ENCODE data around the gene RAB4A.

RAB4A gene, protein sequence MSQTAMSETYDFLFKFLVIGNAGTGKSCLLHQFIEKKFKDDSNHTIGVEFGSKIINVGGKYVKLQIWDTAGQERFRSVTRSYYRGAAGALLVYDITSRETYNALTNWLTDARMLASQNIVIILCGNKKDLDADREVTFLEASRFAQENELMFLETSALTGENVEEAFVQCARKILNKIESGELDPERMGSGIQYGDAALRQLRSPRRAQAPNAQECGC

DNA sequence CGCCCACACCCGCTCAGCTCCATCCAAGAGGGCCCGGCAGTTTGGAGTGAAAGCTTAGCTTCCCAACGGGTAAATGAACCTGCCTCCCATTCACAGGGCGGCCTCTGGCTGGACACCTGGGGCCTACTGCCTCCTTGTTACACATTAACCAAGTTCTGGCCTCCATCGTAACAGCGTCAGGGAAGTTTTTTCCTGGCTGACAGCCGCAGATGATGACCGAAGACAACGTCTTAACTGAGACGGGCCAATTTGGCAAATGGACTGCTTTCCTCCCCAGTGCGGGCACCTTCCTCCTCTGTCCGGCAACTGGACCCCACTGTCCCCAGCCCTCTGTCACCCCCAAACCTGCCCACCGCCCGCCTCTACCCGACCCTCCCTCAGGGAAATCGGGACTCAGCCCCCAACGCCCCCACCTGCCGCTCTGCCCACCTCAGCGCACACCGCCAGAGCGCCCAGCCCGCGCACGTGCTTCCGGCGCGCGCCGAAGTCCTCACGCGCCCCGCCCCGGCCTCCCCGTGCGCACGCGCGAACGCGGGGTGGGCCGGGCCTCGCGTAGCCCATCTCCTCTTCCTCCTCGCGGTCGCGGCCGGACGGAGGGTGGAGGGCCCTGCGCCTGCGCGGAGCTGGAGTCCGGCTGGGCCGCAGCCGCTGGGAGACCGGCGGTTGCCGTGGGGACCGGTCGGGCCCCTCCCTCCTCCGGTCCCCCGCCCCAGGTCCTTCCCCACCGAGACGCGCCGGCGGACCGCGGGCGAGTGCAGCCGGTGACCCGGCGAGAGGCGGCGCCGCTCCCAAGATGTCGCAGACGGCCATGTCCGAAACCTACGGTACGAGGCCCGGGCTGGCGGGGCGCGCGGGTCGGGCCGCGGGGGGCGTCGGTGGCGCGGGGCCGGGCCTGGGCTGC lies at the start of gene RAB4A:
Gene RAB4A (plus strand): TSS at position 565 of the 901 bp plus-strand sequence. CDS start 229 bp downstream, at position 794.
- peak; percentile 69 for DNase-seq

DNA sequence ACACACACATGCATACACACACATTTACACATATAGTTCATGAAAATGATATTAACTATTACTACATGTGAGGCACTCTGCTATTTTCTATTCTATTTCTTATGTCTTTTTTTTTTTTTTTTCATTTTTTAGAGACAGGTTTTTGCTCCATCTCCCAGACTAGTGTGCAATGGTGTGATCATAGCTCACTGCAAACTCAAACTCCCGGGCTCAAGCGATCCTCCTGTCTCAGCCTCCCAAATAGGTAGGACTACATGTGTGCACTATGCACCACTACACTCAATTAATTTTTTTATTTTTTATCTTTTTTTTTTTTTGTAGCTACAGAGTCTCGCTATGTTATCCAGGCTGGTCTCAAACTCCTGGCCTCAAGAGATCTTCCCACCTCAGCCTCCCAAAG lies 48.8 kb upstream of the RAB4A start:
- no peak for DNase-seq

DNA sequence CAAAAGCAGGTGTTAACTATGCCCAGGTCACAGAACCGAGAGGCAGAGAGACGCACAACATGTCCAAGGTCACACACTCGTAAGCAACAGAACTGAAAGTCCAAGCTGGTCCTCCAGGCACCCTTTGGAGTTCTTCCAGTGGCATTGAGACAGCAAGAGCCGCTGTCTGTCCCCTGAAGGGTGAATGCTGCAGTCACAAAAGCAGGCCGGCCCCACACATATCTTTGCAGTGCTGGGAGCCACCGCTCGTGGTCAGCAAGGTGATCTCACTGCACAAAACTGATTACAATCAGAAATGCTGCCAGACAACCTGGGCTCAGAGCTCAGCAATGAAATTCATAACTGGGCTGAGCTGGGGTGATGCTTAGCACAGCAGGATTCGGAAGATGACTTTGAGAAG lies 47.4 kb upstream of the RAB4A start:
- DNase-seq, result no peak

DNA sequence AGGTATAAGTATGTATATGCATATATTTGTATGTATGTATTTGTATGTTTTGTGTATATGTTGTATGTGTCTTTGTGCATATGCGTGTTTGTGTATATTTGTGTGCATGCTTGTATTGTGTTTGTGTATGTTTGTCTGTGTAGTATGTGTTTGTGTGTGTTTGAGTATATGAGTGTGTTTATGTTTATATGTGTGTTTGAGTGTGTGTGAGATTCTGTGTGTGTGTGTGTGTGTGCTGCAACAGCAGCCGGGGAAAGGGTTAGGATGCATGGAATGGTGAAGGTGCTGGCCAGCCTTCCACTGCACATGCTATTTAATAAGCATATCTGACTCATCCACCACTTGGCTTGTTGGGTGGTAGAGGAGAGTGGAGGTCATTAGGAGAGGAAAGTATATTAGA lies 46.6 kb upstream of the RAB4A start:
- no peak for DNase-seq

DNA sequence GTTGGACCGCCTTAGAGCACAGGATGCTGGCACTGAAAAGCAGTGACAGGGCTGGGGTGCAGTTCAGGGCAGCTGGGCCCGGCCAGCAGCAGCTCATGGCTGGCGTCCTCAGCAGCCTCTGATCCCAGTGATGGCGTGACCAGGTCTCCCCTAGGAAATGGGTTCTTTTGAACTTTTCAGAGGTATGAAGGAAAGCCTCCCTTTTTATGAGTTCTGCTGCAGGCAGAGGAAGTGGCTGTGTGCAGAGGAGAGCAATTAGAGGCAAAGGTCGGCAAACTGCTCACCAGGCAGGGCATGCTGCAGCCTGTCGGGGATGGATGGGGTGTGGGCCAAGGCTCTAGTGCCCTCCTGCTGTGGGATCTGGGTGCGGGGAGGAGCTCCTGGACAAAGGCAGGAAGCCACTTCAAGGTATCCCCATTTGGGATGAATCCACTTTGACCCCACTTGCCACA lies 45.6 kb upstream of the RAB4A start:
- no peak for DNase-seq

DNA sequence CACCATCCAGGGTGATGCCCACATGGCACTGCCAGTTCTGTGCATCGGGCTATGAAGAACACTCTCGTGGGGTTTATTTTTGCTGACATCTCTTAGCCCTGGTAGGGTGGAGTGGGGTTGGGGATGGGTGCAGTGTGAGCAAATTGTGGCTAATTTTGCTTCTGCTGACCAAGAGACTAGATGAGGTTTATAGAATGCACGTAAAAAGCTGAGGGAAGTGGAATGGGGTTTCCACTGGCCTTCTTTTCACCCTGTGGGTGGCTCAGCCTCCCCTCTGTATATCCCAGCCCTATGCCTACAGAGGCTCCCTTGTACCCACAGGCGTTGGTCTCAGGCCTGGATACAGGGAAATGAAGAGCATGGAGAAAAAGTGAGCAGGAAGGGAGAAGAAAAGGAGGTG lies 44.1 kb upstream of the RAB4A start:
- no peak for DNase-seq

DNA sequence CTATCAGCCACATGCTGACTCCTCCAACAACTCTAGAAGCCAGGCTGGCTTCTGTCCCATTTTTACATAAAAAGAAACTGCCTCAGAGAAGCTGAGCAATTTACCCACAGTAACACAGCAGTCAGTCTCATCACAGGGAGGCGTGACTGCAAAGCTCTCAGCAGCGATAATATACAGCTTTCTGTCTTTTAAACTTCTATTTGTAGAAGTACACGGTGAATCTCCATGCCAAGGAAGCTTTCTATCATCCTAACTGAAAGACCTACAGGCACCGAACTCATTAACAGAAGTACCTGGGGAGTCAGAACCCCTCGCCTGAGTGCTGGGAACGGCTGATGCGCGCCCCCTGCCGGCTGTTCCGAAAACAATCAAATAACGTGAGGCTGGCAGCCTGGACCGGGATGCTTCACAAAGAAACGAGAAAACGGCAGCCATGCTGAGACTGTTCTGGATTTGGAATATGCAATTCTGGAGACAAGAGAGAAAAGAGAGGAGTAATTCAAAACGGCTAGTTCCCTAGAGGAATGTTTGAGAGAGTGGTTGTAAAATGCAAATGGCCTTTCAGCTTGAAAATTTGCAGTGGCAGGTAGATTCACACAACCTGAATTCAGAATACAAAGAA lies 43.5 kb upstream of the RAB4A start:
- peak; percentile 80 for DNase-seq

DNA sequence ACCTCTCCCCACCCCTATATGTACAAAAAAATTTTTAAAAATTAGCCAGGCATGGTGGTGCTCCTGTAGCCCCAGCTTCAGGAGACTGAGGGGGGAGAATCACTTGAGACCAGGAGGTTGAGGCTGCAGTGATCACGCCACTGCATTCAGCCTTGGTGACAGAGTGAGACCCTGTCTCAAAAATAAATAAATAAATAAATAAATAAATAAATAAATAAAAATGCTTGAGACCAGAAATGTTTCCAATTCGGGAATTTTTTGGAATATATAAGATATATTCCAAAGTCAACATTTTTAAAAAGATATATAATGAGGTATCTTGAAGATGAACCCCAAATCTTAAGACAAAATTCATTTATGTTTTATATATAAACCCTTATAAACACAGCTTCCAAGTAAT lies 42.4 kb upstream of the RAB4A start:
- DNase-seq, result no peak

DNA sequence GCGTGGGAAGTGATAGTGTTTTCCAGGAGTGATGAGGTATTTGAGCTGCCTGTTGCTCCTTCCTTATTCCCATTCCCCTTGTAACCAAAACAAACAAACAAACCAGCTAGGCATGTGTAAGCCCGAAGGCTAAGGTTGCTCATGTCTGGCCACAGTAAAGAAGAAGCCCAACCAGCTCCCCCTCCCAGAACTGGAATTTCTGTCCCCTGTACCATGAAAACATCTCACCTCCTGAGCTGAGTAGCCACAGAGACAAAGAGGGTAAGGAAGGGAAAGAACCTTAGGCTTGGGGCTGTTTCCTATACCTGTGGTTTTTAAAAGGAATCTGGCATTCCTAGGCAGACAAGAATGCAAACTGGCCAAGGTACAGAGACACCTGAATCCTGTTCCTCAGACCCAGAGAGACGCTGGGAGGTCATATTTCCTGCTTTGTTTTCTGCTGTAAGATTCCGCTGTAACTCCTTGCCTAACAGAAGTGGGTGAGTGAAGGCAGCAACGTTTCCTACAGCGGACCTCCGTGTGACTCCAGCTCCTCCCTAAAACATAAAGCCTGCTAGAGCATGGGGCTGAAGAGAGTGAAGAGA lies 41.7 kb upstream of the RAB4A start:
- DNase-seq, result no peak

DNA sequence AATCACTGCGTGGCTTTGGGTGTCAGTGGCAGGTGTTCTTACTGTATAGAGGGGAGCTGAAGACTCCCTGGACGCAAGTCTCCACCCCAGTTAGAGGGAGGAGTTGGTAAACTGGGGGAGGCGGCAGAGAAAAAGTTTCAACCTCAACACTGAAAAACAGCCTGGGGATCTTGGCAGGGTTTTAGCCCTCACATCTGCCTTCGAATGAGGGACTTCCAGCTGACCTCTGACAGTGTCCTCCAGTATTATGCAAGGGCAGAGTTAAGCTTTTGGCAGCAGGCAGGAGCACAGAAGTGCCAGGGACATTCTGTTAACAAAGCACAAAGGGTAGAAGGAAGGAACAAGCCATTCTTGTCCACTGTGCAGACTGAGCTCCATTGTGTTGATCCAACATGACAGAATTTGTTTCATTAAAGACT lies 41.2 kb upstream of the RAB4A start:
- DNase-seq, result no peak

DNA sequence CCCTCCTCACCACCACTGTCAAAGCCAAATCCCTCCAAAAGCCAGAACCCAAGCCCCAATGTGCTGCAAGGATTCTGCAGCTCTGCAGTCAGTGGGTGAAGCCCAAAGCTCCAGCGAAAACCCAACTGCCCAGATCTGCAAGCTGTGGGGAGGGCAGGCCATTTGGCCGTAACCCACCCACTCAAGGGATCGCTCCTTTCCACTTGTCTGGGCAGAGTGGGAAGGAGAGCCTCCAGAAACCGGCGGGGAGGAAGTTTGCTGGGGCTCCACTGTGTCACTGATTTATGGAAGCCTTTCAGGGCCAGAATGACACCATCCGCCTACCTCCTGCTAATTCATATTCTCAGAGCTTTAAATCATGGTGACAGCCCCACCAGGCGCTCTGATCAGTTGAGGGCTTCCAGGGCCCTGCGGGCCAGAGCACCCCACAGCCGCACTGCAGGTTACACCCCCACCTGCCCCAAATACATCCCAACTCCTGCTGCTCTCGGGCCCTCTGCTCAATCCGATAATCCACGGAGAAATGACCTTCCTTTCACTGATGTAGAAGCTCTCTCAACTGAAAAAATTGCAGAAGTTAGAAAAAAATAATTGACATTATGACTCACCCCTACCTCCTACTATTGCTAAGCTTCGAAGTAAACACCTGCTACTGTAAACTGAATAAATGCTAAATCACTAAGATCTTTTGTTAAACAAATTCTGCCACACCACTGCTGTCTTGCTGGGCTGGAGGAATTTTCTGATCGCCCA lies 40.6 kb upstream of the RAB4A start:
- no peak for DNase-seq

DNA sequence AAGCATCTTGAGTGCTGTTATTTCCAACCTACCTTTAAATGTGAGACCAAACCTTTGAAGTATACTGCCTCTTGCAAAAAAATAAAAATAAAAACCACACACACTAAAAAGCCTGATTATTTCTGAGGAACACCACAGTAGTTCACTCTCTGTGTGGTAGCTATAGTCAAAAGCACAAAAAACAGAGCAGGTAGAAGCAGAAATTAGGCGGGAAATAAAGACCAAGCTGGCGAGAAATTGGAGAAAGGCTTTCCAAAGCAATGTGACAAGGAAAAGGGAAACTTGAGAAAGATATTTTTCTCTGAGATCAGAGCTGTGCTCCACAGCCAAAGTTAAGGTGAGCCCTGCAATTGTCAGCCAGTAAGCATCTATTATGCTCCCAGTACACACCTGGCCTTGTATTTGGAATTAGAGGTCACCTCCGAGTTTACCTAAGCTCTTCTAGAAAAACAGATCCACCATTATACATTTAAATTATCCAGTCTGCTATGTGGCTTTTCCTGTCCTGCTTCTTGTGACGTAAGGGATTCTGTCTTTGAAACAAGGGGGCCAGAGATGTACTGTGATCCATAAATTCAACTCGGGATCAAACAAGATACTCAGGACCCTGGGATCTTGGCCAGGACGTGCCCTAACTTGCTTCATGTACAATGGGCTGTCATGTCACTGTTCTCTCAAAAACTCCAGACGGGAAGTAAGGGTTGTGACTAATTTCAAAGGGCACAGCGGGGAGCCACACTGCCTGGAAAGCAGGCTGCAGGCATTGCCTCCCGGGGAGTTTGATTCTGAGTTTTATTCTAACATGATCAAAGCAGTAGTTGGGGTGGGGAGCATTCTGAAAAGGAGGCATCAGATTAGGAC lies 39.8 kb upstream of the RAB4A start:
- no peak for DNase-seq

DNA sequence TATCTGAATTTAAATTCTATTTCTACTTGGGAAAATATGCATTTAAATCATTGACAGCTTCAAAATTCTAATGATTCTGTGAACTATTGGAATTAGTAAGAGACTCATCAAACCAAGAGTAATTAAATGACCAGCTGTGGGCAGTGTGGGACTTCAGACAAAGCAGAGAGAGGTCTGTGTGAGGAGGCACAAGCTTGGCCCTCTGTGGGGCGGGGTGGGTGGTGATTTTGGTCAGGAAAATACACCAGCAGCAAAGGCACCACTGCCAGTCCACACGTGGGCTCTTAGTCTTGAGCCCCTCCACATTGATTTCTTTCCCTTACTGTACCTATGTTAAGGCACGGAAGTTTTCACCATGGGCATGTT lies 39.2 kb upstream of the RAB4A start:
- no peak for DNase-seq

DNA sequence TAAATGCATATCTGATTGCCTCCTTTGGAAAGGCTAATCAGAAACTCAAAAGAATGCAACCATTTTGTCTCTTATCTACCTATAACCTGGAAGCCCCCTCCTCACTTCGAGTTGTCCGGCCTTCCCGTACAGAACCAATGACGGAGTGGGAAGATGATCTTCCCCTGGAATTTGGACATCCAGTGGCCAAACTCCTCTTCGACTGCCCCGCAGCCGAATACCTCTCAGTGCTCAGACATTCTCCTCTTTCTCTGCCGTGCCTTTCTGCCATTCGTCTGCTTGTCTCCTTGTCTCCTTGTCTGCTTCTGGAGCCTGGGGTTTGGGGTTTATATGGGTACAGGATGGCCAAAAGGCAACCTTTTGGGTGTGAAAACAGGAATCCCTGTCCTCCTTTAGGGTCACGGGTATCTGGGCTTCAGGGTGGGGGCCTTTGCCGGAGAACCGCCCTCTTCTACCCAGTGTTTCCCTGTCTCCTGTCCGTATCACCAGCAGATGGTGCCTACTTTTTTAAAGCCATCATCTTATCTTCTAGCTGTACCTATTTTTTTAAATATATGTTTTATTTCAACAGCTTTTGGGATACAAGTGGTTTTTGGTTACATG lies 35.9 kb upstream of the RAB4A start:
- no peak for DNase-seq

DNA sequence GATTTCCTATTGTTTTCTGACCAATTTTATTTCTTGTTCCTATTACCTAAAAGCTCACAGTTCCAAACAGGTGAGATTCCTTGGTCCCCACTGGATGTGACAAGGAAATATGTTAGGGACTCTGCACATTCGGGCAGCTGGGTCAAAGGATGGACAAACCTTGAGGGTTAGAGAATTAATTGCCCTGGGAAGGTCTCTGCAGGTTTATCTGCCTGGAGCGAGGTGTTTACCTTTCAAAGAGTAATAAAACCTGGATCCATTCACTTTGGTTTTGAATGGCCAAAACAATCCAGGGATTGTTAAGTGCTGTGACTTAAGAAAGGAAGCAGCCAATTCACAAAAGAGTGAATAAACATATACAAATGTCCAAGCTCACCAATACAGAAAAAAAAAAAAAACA lies 33.6 kb upstream of the RAB4A start:
- DNase-seq, result no peak

DNA sequence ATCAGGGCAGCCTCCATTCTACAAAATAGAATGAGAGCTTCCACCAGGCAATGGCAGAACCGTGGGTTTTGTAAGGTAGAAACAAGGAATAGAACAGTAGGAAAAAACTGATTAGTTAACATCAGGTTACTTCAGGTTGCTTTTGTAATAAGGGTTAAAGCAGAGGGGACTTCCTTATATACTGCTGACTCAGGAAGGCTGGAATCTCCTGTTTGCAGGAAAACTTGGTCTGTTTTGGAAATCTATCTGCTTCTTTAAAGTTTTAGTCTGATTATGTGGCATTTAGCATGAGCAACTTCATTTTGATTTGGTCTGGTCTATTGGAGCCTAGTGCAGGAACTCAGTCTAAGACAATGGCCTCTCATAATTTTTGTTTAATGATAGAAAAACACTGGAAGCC lies 32.7 kb upstream of the RAB4A start:
- no peak for DNase-seq

DNA sequence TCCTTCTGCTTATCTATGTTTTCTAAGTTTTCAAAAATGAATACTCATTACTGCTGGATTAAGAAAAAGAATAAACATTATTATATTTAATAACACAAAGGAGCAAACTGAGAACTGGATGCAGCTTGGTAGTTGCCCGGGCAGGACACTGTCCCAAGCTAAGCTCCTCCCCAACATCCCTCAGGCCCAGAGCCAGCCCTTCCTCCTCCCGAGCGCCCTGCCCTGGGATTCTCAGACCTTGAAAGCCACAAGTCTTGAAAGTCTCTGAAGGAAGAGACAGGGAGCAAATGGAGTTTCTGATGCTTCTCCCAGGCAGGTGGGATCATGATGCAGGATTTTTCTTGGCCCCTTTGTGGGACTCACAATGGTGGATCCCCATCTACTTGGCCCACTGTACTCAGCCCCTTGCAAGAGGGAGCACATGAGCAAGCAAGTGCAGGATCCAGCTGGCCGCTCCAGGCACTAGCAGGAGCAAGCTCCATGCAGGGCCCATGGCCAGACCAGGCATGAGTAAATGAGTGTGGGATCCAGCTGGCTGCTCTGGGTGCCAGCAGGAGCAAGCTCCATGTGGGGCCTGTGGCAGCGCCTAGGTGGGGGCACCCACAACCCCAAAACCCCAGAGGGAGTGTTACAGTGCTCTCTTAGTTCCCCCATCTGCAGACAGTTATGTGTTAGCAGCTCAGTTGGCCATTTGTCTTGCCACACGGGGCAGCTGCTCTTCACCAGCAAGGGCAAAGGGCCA lies 32.1 kb upstream of the RAB4A start:
- DNase-seq, result no peak

DNA sequence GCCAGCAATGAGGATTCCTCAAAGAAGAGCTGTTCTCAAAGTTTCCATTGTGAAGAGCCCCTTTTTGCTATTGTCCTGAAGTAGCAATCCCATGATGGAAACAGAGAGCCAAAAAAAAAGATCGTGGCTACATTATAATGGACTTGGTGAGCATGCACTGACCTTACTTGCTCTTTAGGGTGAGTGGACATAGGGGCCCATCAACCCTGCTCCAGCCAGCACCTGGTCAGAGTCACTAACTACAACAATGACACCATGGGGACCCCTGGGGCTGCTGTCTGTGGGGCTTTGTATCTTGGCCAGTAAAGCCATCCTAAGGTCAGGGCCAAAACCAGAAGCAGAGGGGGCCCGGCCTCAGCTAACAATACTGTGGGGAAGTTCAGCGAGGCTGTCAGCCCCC lies 30.4 kb upstream of the RAB4A start:
- DNase-seq, result no peak

DNA sequence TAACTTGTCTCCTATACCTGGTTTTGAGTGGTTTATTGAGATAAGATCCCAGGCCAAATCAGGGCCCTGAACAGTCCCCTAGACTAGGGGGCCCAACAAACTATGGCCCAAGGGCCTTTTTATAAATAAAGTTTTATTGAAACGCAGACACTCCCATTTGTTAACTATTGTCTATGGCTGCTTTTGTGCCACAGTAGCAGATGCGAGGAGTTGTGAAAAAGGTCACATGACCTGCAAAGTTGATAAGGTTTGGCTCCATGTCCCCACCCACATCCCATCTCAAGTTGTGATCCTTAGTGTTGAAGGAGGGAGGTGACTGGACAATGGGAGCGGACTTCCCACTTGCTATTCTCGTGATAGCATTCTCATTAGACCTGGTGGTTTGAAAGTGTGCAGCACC lies 29.5 kb upstream of the RAB4A start:
- no peak for DNase-seq

DNA sequence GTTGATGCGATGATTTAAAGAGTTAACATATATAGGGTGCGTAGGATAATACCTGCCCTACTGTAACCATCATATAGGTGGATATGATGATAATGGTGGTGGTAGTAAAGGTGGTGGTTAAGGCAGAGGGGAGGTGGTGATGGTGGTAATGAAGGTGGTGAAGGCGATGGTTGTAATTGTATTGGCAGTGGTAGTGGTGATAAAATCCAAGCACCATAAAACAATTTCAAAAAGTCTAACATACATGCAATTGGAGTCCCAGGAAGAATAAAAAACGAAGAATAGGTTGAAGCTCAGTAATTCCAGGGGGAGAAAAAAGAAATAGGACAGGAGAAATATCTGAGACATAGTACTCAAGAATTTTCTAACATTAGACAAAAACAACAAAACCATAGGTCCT lies 27.3 kb upstream of the RAB4A start:
- no peak for DNase-seq

DNA sequence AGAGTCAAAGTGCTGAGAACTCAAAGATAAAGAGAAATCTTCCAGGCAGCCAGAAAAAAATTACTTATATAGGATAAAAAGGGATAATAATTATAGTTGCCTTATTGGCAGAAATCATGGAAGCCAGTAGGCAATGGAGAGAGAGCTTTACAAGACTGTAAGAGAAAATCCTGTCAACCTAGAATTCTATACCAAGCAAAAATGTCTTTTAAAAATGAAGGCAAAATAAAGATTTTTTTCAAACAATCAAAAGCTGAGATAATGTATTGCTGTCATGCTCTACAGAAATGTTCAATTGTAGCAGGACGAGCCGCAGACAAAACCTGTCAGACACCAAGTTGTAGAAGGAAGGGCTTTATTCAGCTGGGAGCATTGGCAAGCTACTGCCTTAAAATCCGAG lies 26.8 kb upstream of the RAB4A start:
- no peak for DNase-seq

Measured in CD4-positive, alpha-beta T cell treated with Interleukin-4 for 4 hours (primary cell).